Right lobe of liver (tissue), 6 donors: ENCODE data around the gene UNC13B. TPM values are rescaled to one million over a fixed set of nuclear protein-coding genes. Genes with fewer than 3 reads are reported as not detected.

Source experiments
- ATAC-seq, 4 donors: fragments of 200-7000 bp; cut with Tn5 transposase; one replicate each; pipeline ENCODE4 v1.9.1; 2020; ENCODE audit warnings: mild to moderate bottlenecking in 4 of 4, moderate library complexity in 4 of 4
- DNase-seq, 3 donors: peaks; one replicate each; pipeline ENCODE4 v3.0.0-alpha.2; 2020
- H3K27ac ChIP-seq, 3 donors: fragments of 200-600 bp; one replicate each; pipeline ENCODE4 v1.8.0; 2022
- H3K27me3 ChIP-seq, 2 donors: fragments of 200-600 bp; one replicate each; pipeline ENCODE4 v1.8.0; 2022
- H3K36me3 ChIP-seq, 4 donors: fragments of 200-600 bp; sonication (generic) in 1 of 4; one replicate each; pipeline versions ENCODE4 v1.5.1 to v1.8.0; 2017 to 2022; ENCODE audit warnings: control low read depth in 1 of 4
- H3K4me1 ChIP-seq, 4 donors: fragments of 200-600 bp; sonication (generic) in 1 of 4; one replicate each; pipeline versions ENCODE4 v1.5.1 to v1.8.0; 2017 to 2022; ENCODE audit warnings: control low read depth in 1 of 4
- H3K4me3 ChIP-seq, 3 donors: fragments of 200-600 bp; one replicate each; pipeline ENCODE4 v1.8.0; 2022
- H3K9me3 ChIP-seq, 4 donors: fragments of 200-600 bp; sonication (generic) in 1 of 4; one replicate each; pipeline versions ENCODE4 v1.5.1 to v1.8.0; 2017 to 2022; ENCODE audit warnings: control low read depth in 1 of 4
- POLR2A ChIP-seq: fragments of 450-650 bp; IDR thresholded peaks from one replicate; pipeline ENCODE4 v1.6.1; 2017; ENCODE audit warnings: antibody characterized with exemption, mild to moderate bottlenecking
- WGBS: methylation state at CpG from one replicate; pipeline ENCODE4 v1.1.6; 2018; ENCODE audit warnings: low coverage, low lambda C conversion rate; ENCODE audit not compliant: insufficient coverage; ENCODE audit errors: missing lambda C conversion rate; 5-methylcytosine and 5-hydroxymethylcytosine counted together
- intact Hi-C, 2 donors: fragments of 100-400 bp; cut with DNase I; formaldehyde crosslinking; loops; one replicate each; pipeline versions ENCODE4 v1.11.2 to v1.14.1; 2022
- total RNA-seq, 6 experiments: library from RNA; depleted of rRNA in 2 of 6; stranded (reverse); fragments of >200 nt in 2 of 6; fragmentation: NEBNext Ultra II Directional in 3 of 6; extraction: Animal tissue kit (Norgen Biotek cat#: 25700) in 3 of 6; gene quantifications; one replicate each; pipeline versions ENCODE4 v1.1.0 to v1.2.4, GENCODE V29; 2016 to 2023
- TF ChIP-seq, protein P1 (sequence below), 4 donors: fragments of 200-600 bp in 3 of 4; fragments of 450-650 bp in 1 of 4; IDR thresholded peaks; one replicate each; pipeline versions ENCODE4 v1.5.1 to v1.8.0; 2016 to 2022; ENCODE audit warnings: antibody characterized with exemption in 4 of 4, mild to moderate bottlenecking in 2 of 4
- donor health status: DM: no; HTN: yes; CAD: no.
- donor health status: DM: no; HTN: no; CAD: no.
- donor health status: DM: no; HTN: no; CAD: no.
- donor health status: DM: no; HTN: yes; CAD: no.
- donor health status: DM: no; HTN: yes; CAD: no.

The UNC13B gene
- total RNA-seq, 6 experiments from 2014 or later, result 14.5 to 23.0 (median 20.7) TPM

DNA sequence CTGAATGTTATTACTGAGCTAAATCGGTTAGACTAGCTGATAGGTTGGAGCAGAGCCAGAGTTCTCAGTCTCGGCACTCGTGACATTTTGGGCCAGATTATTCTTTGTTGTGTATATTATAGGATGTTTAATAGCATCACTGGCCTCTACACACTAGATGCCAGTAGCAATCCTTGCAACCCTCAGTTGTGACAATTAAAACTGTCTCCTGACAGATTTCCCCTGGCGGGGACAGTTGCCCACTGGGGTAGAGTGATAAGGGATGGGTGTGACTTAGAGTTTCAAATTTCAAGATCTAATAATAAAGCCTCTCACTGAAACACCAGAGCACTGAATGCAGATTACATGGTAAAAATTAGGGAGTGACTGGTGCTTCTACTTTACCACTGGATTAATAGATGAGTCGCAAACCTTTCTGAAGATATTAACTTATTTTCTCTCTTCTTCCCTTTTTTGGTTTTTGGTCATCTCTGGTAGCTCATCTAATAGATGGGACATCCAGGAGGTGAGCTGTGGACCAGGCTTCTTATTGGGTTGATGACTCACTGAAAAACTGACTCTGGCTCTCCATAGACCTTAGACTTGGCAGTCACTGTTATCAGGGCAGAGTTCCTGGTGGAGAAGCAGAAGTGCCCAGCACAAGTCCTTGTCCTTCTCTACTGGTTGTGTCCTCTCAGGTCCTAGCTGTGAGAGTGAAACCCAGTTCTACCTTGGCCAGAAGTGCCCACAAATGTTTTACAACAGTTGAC is 150.3 kb downstream of the UNC13B start:
- peak in 1 of 4 donors; percentile 53 for ATAC-seq
- Histone ChIP-seq H3K27me3 (no peaks in the 10 kb centered on the region), H3K9me3 (no peaks in the 10 kb centered on the region), H3K4me3 (no peak overlapping the region), H3K36me3 (peaks cover 0 to 6% (median 0%) of the 10 kb centered on the region in 4 donors), H3K4me1 (no peaks in the 10 kb centered on the region), H3K27ac (no peak overlapping the region)
- intact Hi-C loops, result no loop called here
- DNase-seq, result no peak
- TF ChIP-seq, protein P1, sequence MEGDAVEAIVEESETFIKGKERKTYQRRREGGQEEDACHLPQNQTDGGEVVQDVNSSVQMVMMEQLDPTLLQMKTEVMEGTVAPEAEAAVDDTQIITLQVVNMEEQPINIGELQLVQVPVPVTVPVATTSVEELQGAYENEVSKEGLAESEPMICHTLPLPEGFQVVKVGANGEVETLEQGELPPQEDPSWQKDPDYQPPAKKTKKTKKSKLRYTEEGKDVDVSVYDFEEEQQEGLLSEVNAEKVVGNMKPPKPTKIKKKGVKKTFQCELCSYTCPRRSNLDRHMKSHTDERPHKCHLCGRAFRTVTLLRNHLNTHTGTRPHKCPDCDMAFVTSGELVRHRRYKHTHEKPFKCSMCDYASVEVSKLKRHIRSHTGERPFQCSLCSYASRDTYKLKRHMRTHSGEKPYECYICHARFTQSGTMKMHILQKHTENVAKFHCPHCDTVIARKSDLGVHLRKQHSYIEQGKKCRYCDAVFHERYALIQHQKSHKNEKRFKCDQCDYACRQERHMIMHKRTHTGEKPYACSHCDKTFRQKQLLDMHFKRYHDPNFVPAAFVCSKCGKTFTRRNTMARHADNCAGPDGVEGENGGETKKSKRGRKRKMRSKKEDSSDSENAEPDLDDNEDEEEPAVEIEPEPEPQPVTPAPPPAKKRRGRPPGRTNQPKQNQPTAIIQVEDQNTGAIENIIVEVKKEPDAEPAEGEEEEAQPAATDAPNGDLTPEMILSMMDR (IDR thresholded peaks at IDR 0.05), result no peak
- TF ChIP-seq POLR2A, result no peak
- WGBS, result 86% methylated on average over 5 of the region's 5 CpGs

DNA sequence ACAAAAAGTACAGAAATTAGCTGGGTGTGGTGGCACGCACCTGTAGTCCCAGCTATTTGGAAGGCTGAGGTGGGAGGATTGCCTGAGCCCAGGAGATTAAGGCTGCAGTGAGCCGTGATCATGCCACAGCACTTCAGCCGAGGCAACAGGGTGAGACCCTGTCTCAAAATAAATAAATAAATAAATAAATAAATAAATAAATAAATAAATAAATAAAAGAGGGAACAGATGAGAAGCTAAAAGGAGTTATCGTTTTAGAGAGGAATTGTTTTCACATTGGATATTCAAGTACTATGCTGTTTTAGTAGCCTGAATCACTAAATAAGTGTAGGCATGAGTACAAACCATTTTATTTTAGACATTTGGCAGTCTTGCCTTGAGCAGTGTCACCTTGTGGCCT is 151.7 kb downstream of the UNC13B start:
- Histone ChIP-seq H3K9me3 (no peaks in the 10 kb centered on the region), H3K27ac (no peak overlapping the region), H3K36me3 (peaks cover 0 to 6% (median 0%) of the 10 kb centered on the region in 4 donors), H3K4me1 (no peaks in the 10 kb centered on the region), H3K4me3 (no peak overlapping the region), H3K27me3 (no peaks in the 10 kb centered on the region)
- 100% methylated on average over 1 of the region's 4 CpGs for WGBS
- no peak for DNase-seq
- TF ChIP-seq, protein P1 (IDR thresholded peaks at IDR 0.05), result no peak
- no peak for TF ChIP-seq POLR2A
- intact Hi-C loops, result no loop called here
- ATAC-seq, result no peak

DNA sequence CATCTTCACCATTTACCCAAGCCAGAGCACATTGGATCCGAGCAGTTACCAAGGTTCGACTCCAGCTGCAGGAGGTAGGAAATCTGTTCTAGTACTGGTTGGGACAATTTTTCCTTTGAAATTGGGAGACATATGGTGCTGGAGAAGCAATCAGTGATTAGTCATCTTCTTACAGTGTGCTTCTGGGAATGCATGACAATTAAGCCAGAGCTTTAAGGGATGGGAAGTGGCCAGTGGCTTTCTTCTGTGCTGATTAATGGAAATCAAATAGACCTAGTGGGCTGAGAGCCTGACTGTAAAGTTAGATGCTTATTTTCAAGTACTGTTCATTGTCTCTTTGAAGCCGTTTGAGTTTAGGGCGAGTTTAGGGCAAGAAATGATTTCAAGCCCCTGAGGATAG is 152.1 kb downstream of the UNC13B start:
- H3K27ac ChIP-seq, result no peak overlapping the region
- WGBS, result 92% methylated on average over 4 of the region's 4 CpGs
- ATAC-seq (no peak), DNase-seq (no peak)
- H3K4me3 ChIP-seq, result no peak overlapping the region
- H3K27me3 ChIP-seq, result no peaks in the 10 kb centered on the region
- H3K9me3 ChIP-seq, result no peaks in the 10 kb centered on the region
- TF ChIP-seq, protein P1 (IDR thresholded peaks at IDR 0.05), result no peak
- TF ChIP-seq POLR2A, result no peak
- peaks cover 0 to 6% (median 0%) of the 10 kb centered on the region in 4 donors for H3K36me3 ChIP-seq
- intact Hi-C loops, result no loop called here
- no peaks in the 10 kb centered on the region for H3K4me1 ChIP-seq

DNA sequence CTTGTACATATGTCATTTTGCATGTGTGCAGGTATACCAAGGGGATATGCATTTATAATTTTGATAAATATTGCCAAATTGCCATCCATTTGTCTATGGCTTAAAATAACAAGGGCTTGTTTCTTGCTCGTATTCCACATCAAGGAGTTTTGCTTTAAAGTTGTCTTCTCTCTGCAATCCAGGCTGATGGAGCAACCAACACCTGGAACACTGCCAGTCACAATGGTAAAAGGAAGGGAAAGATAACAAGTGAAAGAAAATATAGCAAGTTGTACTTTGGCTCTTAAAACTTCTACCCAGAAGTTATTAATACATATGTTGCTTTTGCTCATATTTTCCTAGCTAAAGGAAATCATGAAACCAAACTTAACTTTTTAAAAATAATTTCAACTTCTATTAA is 156.9 kb downstream of the UNC13B start:
- Histone ChIP-seq H3K4me1 (no peaks in the 10 kb centered on the region), H3K9me3 (no peaks in the 10 kb centered on the region), H3K27ac (no peak overlapping the region), H3K36me3 (no peaks in the 10 kb centered on the region), H3K4me3 (no peak overlapping the region), H3K27me3 (no peaks in the 10 kb centered on the region)
- ATAC-seq (no peak), DNase-seq (no peak)
- intact Hi-C loops, result no loop called here
- WGBS, result 38% methylated on average over 1 of the region's 1 CpG
- TF ChIP-seq POLR2A, result no peak
- TF ChIP-seq, protein P1 (IDR thresholded peaks at IDR 0.05), result no peak
